ENCODE results near the gene ANKRD27. TPM values are rescaled to one million over a fixed set of nuclear protein-coding genes. Genes with fewer than 3 reads are reported as not detected.

Gene ANKRD27
- total RNA-seq (10 to 100 TPM; 28.9 to 35.7 TPM), polyA plus RNA-seq (ENCODE audit: insufficient read length in 6 of 6) (10 to 100 TPM; 19.7 to 22.7 (median 22.0) TPM)
- long read RNA-seq, donor 1: 0 reads
- long read RNA-seq, donor 2, partial matches to known transcripts: 103 of 104 reads
- long read RNA-seq, donor 2, other reads (novel, unspliced or antisense): 0 of 104 reads
- long read RNA-seq, donor 3, full-length matches to known transcripts: 1 of 1 reads
- long read RNA-seq, donor 3, partial matches to known transcripts: 0 of 1 reads
- long read RNA-seq, donor 3, other reads (novel, unspliced or antisense): 0 of 1 reads
- long read RNA-seq, donor 4, full-length matches to known transcripts: 1 of 4 reads
- long read RNA-seq, donor 4, partial matches to known transcripts: 1 of 4 reads
- long read RNA-seq, donor 4, other reads (novel, unspliced or antisense): 2 of 4 reads
- long read RNA-seq, donor 5: 0 reads
- long read RNA-seq, donor 6, full-length matches to known transcripts: 1 of 1 reads
- long read RNA-seq, donor 6, partial matches to known transcripts: 0 of 1 reads
- long read RNA-seq, donor 6, other reads (novel, unspliced or antisense): 0 of 1 reads
- long read RNA-seq, donor 7, partial matches to known transcripts: 0 of 1 reads
- long read RNA-seq, donor 7, other reads (novel, unspliced or antisense): 0 of 1 reads
- long read RNA-seq, donor 8: 0 reads
- long read RNA-seq, donor 9: 0 reads
- long read RNA-seq, donor 10, partial matches to known transcripts: 3 of 5 reads
- long read RNA-seq, donor 10, other reads (novel, unspliced or antisense): 2 of 5 reads
- long read RNA-seq, donor 11: 0 reads
- long read RNA-seq, donor 12, full-length matches to known transcripts: 1 of 43 reads
- long read RNA-seq, donor 12, partial matches to known transcripts: 42 of 43 reads
- long read RNA-seq, donor 12, other reads (novel, unspliced or antisense): 0 of 43 reads

DNA sequence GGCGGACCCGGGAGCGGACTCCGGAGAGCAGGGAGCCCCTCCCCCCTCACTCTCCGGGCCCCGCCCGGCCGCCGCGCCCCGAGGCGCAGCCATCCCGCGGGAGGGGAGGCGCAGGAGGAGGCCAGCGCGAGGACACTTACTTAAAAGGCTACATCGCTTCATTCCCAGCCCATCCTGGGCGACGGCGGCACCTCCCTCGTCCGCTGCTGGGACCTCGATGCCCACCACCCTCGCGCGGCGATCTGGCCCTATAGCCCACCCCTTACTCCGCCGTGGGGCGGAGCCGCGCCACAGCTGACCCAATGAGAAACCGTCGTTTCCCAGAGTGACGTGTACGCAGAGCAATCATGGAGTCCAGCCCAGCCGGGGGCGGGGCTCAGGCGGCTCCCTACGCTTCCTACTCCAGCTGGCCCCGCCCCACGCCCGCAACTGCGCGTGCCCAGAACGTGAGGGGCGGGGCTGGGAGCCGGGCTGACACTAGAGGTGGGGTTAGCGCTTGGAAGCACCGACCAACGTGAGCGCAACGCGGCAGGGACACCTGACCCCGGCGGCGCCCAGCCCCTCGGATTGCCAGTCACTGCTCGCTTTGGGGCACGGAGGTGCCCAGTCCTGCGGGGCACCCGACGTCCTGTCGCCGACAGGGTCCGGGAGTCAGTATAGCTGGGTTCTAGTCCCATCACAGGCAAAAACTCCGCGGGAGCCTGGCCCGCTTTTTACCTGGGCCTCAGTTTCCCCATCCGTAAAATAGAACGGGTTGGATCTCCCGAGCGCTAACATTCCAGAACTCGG lies at the start of gene ANKRD27:
ANKRD27 (minus strand) TSS at position 250 of the 789 bp plus-strand sequence. CDS start 16,165 bp downstream, outside the sequence.
- H3K27me3 ChIP-seq: peaks cover 19 to 41% of the 10 kb centered on the region in 2 donors
- peaks cover 17 to 51% of the 10 kb centered on the region in 2 donors for H3K4me1 ChIP-seq
- TF ChIP-seq, protein P1, sequence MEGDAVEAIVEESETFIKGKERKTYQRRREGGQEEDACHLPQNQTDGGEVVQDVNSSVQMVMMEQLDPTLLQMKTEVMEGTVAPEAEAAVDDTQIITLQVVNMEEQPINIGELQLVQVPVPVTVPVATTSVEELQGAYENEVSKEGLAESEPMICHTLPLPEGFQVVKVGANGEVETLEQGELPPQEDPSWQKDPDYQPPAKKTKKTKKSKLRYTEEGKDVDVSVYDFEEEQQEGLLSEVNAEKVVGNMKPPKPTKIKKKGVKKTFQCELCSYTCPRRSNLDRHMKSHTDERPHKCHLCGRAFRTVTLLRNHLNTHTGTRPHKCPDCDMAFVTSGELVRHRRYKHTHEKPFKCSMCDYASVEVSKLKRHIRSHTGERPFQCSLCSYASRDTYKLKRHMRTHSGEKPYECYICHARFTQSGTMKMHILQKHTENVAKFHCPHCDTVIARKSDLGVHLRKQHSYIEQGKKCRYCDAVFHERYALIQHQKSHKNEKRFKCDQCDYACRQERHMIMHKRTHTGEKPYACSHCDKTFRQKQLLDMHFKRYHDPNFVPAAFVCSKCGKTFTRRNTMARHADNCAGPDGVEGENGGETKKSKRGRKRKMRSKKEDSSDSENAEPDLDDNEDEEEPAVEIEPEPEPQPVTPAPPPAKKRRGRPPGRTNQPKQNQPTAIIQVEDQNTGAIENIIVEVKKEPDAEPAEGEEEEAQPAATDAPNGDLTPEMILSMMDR (IDR thresholded peaks at IDR 0.05): no peak
- peak; percentile 93 for ATAC-seq
- intact Hi-C loops (cut with DNase I): no loop called here
- peak; percentile 97 to 99 (median 98) for DNase-seq
- no peaks in the 10 kb centered on the region for H3K36me3 ChIP-seq
- peak within 1 kb of the TSS; percentile 75 to 76 for H3K27ac ChIP-seq
- no peaks in the 10 kb centered on the region for H3K9me3 ChIP-seq
- H3K4me3 ChIP-seq: peak within 1 kb of the TSS; percentile 94 to 95

DNA sequence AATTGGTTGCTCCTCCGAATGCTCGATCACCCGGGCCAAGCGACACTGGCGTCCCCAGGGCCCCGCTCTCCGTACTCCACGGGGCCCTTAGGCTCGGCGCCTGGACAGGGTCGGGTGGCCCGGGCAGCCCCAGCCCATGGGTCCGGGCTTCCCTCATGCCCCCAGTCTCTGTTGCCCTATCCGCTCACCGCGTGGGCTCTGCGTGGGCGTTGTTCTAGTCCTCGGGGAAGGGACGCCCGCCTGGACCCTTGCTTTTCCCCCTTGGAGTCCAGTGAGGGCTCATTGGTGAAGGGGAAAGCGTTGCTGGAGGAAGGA lies 45.9 kb upstream of the ANKRD27 start:
- intact Hi-C loops (cut with DNase I): no loop called here
- ATAC-seq: no peak
- Histone ChIP-seq H3K27me3 (no peaks in the 10 kb centered on the region), H3K36me3 (peaks cover 0 to 8% of the 10 kb centered on the region in 2 donors), H3K4me3 (no peak overlapping the region), H3K27ac (no peak overlapping the region), H3K9me3 (no peaks in the 10 kb centered on the region), H3K4me1 (no peaks in the 10 kb centered on the region)
- TF ChIP-seq, protein P1 (IDR thresholded peaks at IDR 0.05): no peak
- DNase-seq: no peak

DNA sequence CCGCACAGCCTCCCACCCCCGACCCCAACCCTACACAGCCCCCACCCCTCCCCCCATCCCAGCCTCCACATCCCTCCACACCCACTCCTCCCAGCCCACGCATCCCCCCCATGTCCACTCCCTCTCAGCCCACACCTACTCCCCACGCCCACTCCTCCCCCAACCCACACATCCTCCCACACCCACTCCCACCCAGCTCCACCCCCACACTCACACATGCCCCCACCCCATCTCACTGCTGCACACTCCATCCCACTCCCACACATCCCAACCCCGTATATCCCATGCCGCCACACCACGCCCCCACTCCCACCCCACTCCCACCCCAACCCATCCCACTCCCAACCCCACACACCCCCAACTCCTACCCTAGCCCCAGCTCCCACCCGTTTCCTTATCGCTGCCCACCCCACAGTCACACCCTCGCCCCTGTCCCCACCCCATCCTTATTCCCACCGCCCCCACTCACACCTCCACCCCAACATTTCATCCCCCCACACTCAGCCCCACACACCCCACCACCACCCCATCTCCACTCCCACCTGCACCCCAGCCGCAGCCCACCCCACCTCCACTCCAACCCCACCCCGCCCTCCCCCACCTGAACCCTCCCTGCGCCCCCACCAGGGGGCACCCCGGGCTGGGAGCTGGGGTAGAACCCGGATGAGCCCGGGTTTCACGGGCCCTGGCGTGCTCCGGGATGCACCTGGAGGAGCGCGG lies 45.4 kb upstream of the ANKRD27 start:
- TF ChIP-seq, protein P1 (IDR thresholded peaks at IDR 0.05): no peak
- DNase-seq (no peak), ATAC-seq (no peak)
- Histone ChIP-seq H3K4me3 (no peak overlapping the region), H3K9me3 (no peaks in the 10 kb centered on the region), H3K4me1 (no peaks in the 10 kb centered on the region), H3K27me3 (no peaks in the 10 kb centered on the region), H3K27ac (no peak overlapping the region), H3K36me3 (peaks cover 0 to 13% of the 10 kb centered on the region in 2 donors)
- intact Hi-C loops (cut with DNase I): no loop called here

DNA sequence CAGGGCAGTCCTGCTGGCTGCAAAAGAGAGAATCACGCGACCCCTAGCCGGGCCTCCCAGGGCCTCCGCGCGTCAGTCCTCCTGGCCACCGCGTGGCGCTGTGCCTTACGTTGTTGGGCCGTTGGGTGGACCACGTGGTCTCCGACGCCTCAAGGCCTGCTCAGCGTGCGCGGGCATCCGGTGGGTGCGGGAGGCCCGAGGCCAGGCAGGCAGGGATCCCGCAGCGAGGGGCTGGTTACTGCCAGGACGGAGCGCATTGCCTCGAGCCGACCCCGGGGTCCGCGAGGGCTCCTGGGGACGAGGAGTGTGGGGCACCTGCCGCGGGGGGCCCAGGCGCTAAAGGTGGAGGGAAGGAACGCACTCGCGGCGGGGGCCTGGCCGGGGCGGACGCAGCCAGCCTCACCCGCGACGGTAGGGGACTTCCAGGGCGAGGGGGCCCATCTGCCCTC lies 44.7 kb upstream of the ANKRD27 start, which contains the start of gene TDRD12:
TDRD12 (plus strand) TSS at position 157 of the 449 bp plus-strand sequence. CDS start 306 bp downstream, outside the sequence.
- Histone ChIP-seq H3K4me1 (no peaks in the 10 kb centered on the region), H3K27me3 (no peaks in the 10 kb centered on the region), H3K36me3 (peaks cover 0 to 20% of the 10 kb centered on the region in 2 donors), H3K4me3 (no peak within 1 kb of the TSS), H3K9me3 (no peaks in the 10 kb centered on the region), H3K27ac (no peak within 1 kb of the TSS)
- no peak for ATAC-seq
- intact Hi-C loops (cut with DNase I): no loop called here
- peak in 1 of 4 donors; percentile 78 for DNase-seq
- TF ChIP-seq, protein P1 (IDR thresholded peaks at IDR 0.05): no peak

Data from left lung (tissue), 14 donors.